ENCODE measurements around the gene UGCG. TPM values are rescaled to one million over a fixed set of nuclear protein-coding genes. Genes with fewer than 3 reads are reported as not detected.
"Not testable (repeated sequence)": the region's sequence is repeated elsewhere in the genome, so short reads cannot be mapped to it uniquely, and the experiment has no call there.

Gene UGCG
- total and polyA plus RNA-seq, 7 donors: 7.2 to 74.6 (median 17.6) TPM

GRCh38 chr9:111874500-111874899 lies 22.1 kb upstream of the UGCG start:
- H3K36me3 ChIP-seq (ENCODE audit: insufficient read depth in 1 of 2, low read depth in 1 of 2): no peaks in the 10 kb centered on the region
- H3K27ac ChIP-seq: no peak overlapping the region
- no peaks in the 10 kb centered on the region for H3K27me3 ChIP-seq (ENCODE audit: insufficient read depth in 3 of 3, low read length in 2 of 3)
- WGBS, 3 donors: 48 to 85% (median 69%) methylated on average over 2 of the region's 2 CpGs
- H3K4me1 ChIP-seq: no peaks in the 10 kb centered on the region
- intact Hi-C loops (cut with DNase I): no loop called here
- no peak for ATAC-seq
- no peak for DNase-seq
- no peak for TF ChIP-seq CTCF (IDR thresholded peaks at IDR 0.05)
- no peak overlapping the region for H3K4me3 ChIP-seq
- H3K9me3 ChIP-seq: no peaks in the 10 kb centered on the region

- 71 to 87% (median 85%) methylated on average over 1 of the region's 1 CpG for WGBS, 3 donors
- intact Hi-C loops (cut with DNase I); DNase-seq; H3K4me1 ChIP-seq; H3K9me3 ChIP-seq; ATAC-seq; H3K4me3 ChIP-seq; H3K36me3 ChIP-seq (ENCODE audit: insufficient read depth in 1 of 2, low read depth in 1 of 2); H3K27ac ChIP-seq; H3K27me3 ChIP-seq (ENCODE audit: insufficient read depth in 3 of 3, low read length in 2 of 3): not testable (repeated sequence)
Observed at GRCh38 chr9:111875291-111875690, 21.3 kb upstream of the UGCG start.

DNA sequence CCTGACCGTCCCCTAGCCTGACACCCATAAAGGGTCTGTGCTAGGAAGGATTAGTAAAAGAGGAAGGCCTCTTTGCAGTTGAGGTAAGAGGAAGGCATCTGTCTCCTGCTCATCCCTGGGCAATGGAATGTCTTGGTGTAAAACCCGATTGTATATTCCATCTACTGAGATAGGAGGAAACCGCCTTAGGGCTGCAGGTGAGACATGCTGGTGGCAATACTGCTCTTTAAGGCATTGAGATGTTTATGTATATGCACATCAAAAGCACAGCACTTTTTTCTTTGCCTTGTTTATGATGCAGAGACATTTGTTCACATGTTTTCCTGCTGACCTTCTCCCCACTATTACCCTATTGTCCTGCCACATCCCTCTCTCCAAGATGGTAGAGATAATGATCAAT lies 20.9 kb upstream of the UGCG start:
- H3K9me3 ChIP-seq; ATAC-seq; DNase-seq; H3K4me3 ChIP-seq; intact Hi-C loops (cut with DNase I); H3K36me3 ChIP-seq (ENCODE audit: insufficient read depth in 1 of 2, low read depth in 1 of 2); H3K4me1 ChIP-seq; H3K27ac ChIP-seq; H3K27me3 ChIP-seq (ENCODE audit: insufficient read depth in 3 of 3, low read length in 2 of 3): not testable (repeated sequence)
- WGBS, 3 donors: 90 to 93% (median 92%) methylated on average over 3 of the region's 3 CpGs

- no peak overlapping the region for H3K27ac ChIP-seq
- intact Hi-C loops (cut with DNase I): no loop called here
- WGBS, 3 donors: 91 to 96% (median 94%) methylated on average over 5 of the region's 5 CpGs
Observed at GRCh38 chr9:111876179-111876578, 20.4 kb upstream of the UGCG start.

GRCh38 chr9:111877420-111877819 lies 19.2 kb upstream of the UGCG start:
- Histone ChIP-seq H3K27me3 (ENCODE audit: insufficient read depth in 3 of 3, low read length in 2 of 3) (no peaks in the 10 kb centered on the region), H3K4me3 (no peak overlapping the region), H3K36me3 (ENCODE audit: insufficient read depth in 1 of 2, low read depth in 1 of 2) (no peaks in the 10 kb centered on the region), H3K27ac (no peak overlapping the region), H3K9me3 (no peaks in the 10 kb centered on the region), H3K4me1 (no peaks in the 10 kb centered on the region)
- no peak for TF ChIP-seq CTCF (IDR thresholded peaks at IDR 0.05)
- intact Hi-C loops (cut with DNase I): no loop called here
- ATAC-seq: no peak
- 92 to 94% (median 93%) methylated on average over 2 of the region's 2 CpGs for WGBS, 3 donors
- DNase-seq: no peak

More at GRCh38 chr9:111876179-111876578, 20.4 kb upstream of the UGCG start:
- Histone ChIP-seq H3K27me3 (ENCODE audit: insufficient read depth in 3 of 3, low read length in 2 of 3) (no peaks in the 10 kb centered on the region), H3K4me1 (no peaks in the 10 kb centered on the region), H3K9me3 (no peaks in the 10 kb centered on the region), H3K36me3 (ENCODE audit: insufficient read depth in 1 of 2, low read depth in 1 of 2) (no peaks in the 10 kb centered on the region), H3K4me3 (no peak overlapping the region)
- no peak for DNase-seq
- TF ChIP-seq CTCF (IDR thresholded peaks at IDR 0.05): no peak
- ATAC-seq: no peak

DNA sequence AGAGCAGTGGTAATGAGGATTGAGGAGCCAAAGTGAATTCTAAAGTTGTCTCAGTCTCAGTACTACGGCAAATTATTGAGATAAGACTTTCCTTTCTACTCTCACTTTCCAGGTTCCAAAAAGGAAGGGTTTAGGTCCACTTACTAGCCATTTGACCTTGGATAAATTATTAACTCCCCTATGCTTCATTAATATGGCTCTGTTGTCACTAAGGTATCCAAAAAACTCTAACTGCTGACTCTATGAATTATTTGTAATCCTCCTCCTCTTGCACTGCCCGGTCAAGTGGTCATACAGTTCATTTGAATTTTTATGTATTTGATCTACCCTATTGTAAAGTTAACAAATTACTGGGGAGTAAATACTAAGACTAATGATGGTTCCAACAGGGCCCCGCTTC lies 17.7 kb upstream of the UGCG start:
- H3K9me3 ChIP-seq: no peaks in the 10 kb centered on the region
- TF ChIP-seq CTCF (IDR thresholded peaks at IDR 0.05): no peak
- intact Hi-C loops (cut with DNase I): no loop called here
- DNase-seq: no peak
- no peaks in the 10 kb centered on the region for H3K36me3 ChIP-seq (ENCODE audit: insufficient read depth in 1 of 2, low read depth in 1 of 2)
- no peak overlapping the region for H3K27ac ChIP-seq
- no peak overlapping the region for H3K4me3 ChIP-seq
- ATAC-seq: no peak
- WGBS, 3 donors: 63 to 95% (median 81%) methylated on average over 3 of the region's 3 CpGs
- no peaks in the 10 kb centered on the region for H3K27me3 ChIP-seq (ENCODE audit: insufficient read depth in 3 of 3, low read length in 2 of 3)
- H3K4me1 ChIP-seq: no peaks in the 10 kb centered on the region
